SK-N-SH treated with all-trans-retinoic acid at 6 μM for 48 hours (cell line): ENCODE data around the gene LRP2.

Experiments
- ATAC-seq: fragments of 200-7000 bp; cut with Tn5 transposase; 3 replicates; pipeline ENCODE4 v1.9.1; 2020; ENCODE audit warnings: mild to moderate bottlenecking, moderate library complexity
- ARNTL ChIP-seq: fragments of 450-650 bp; formaldehyde crosslinking; IDR thresholded peaks from 2 replicates; pipeline ENCODE4 v1.5.0; 2020; ENCODE audit warnings: low read depth, mild to moderate bottlenecking, moderate library complexity, borderline replicate concordance
- CSDC2 ChIP-seq: fragments of 250-450 bp; sonication (Bioruptor Pico); IDR thresholded peaks from 2 replicates; pipeline ENCODE4 v1.5.0; 2020; ENCODE audit warnings: mild to moderate bottlenecking, moderate library complexity
- ESRRG ChIP-seq: fragments of 250-450 bp; sonication (Bioruptor Pico); IDR thresholded peaks from 2 replicates; pipeline ENCODE4 v1.6.1; 2021; ENCODE audit warnings: mild to moderate bottlenecking
- GLIS3 ChIP-seq: fragments of 250-450 bp; sonication (Bioruptor Pico); IDR thresholded peaks from 2 replicates; pipeline ENCODE4 v1.5.0; 2020; ENCODE audit warnings: mild to moderate bottlenecking, moderate library complexity
- ISL1 ChIP-seq: fragments of 250-450 bp; sonication (Bioruptor Pico); IDR thresholded peaks from 2 replicates; pipeline ENCODE4 v2.1.2; 2022; ENCODE audit warnings: mild to moderate bottlenecking, moderate library complexity
- OSR1 ChIP-seq: fragments of 250-450 bp; sonication (Bioruptor Pico); IDR thresholded peaks from 2 replicates; pipeline ENCODE4 v1.8.0; 2022; ENCODE audit warnings: moderate library complexity, mild to moderate bottlenecking, inconsistent platforms
- PPARA ChIP-seq: fragments of 250-450 bp; sonication (Bioruptor Pico); IDR thresholded peaks from 2 replicates; pipeline ENCODE4 v1.5.0; 2020; ENCODE audit warnings: mild to moderate bottlenecking, borderline replicate concordance
- RARB ChIP-seq: fragments of 250-450 bp; sonication (Bioruptor Pico); IDR thresholded peaks from 2 replicates; pipeline ENCODE4 v1.8.0; 2021; ENCODE audit warnings: mild to moderate bottlenecking, moderate library complexity
- SNAI2 ChIP-seq: fragments of 250-450 bp; sonication (Bioruptor Pico); IDR thresholded peaks from 2 replicates; pipeline ENCODE4 v1.5.0; 2020; ENCODE audit warnings: mild to moderate bottlenecking, moderate library complexity
- TCF4 ChIP-seq: fragments of 250-450 bp; sonication (Bioruptor Pico); IDR thresholded peaks from 2 replicates; pipeline ENCODE4 v1.8.0; 2021; ENCODE audit warnings: mild to moderate bottlenecking, moderate library complexity, borderline replicate concordance
- TOX ChIP-seq: fragments of 250-450 bp; sonication (Bioruptor Pico); IDR thresholded peaks from 2 replicates; pipeline ENCODE4 v1.8.0; 2021; ENCODE audit warnings: mild to moderate bottlenecking, moderate library complexity, borderline replicate concordance
- ZC3H10 ChIP-seq: fragments of 250-450 bp; sonication (Bioruptor Pico); IDR thresholded peaks from 2 replicates; pipeline ENCODE4 v1.5.1; 2021; ENCODE audit warnings: mild to moderate bottlenecking, moderate library complexity
- ZFP3 ChIP-seq: fragments of 250-450 bp; sonication (Bioruptor Pico); IDR thresholded peaks from 2 replicates; pipeline ENCODE4 v1.5.0; 2020; ENCODE audit warnings: mild to moderate bottlenecking, moderate library complexity
- ZFP30 ChIP-seq: fragments of 450-650 bp; formaldehyde crosslinking; IDR thresholded peaks from 2 replicates; pipeline ENCODE4 v1.5.0; 2022; ENCODE audit warnings: mild to moderate bottlenecking, moderate library complexity
- ZNF565 ChIP-seq: fragments of 450-650 bp; formaldehyde crosslinking; conservative IDR thresholded peaks from 2 replicates; pipeline ENCODE4 v1.5.0; 2020; ENCODE audit warnings: low read depth, mild to moderate bottlenecking, moderate library complexity
- ZNF70 ChIP-seq: fragments of 450-650 bp; formaldehyde crosslinking; IDR thresholded peaks from 2 replicates; pipeline ENCODE4 v1.5.0; 2020; ENCODE audit warnings: mild to moderate bottlenecking, moderate library complexity
- ZNF8 ChIP-seq: fragments of 450-650 bp; formaldehyde crosslinking; IDR thresholded peaks from 2 replicates; pipeline ENCODE4 v1.5.0; 2020; ENCODE audit warnings: mild to moderate bottlenecking, moderate library complexity
- TF ChIP-seq, protein P1 (sequence below): fragments of 250-450 bp; sonication (Bioruptor Pico); IDR thresholded peaks from 2 replicates; pipeline ENCODE4 v1.5.0; 2020; ENCODE audit warnings: mild to moderate bottlenecking, moderate library complexity
- TF ChIP-seq, protein P2 (sequence below): fragments of 250-450 bp; sonication (Bioruptor Pico); IDR thresholded peaks from 2 replicates; pipeline ENCODE4 v1.8.0; 2021; ENCODE audit warnings: low read depth, mild to moderate bottlenecking, moderate library complexity, borderline replicate concordance
- TF ChIP-seq, protein P3 (sequence below): fragments of 250-450 bp; sonication (Bioruptor Pico); IDR thresholded peaks from 2 replicates; pipeline ENCODE4 v1.5.1; 2021; ENCODE audit warnings: mild to moderate bottlenecking, moderate library complexity
- TF ChIP-seq, protein P4 (sequence below): fragments of 250-450 bp; sonication (Bioruptor Pico); IDR thresholded peaks from 2 replicates; pipeline ENCODE4 v1.5.1; 2020; ENCODE audit warnings: low read depth, mild to moderate bottlenecking, moderate library complexity

LRP2 gene

DNA sequence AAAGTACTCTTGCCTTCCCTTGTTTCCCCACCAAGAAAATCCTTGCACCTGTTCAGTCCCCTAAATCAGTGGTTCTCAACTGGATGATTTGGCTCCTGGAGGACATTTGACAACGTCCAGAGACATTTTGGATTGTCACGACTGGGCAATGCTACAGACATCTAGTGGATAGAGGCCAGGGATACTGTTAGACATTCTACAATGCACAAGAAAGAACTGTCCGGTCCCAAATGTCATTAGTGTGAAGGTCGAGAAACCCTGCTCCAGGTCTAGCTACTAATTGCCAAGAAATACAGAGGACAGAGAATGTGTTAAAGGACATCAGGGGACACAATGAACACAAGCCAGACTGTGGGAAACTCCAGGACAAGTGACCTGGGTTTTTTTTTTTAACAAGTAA, 60.0 kb downstream of the LRP2 start:
- TF ChIP-seq SNAI2 (no peak), CSDC2 (CRISPR knock-in tag) (no peak), ISL1 (CRISPR knock-in tag) (no peak), ZFP30 (CRISPR knock-in tag) (no peak), ZFP3 (CRISPR knock-in tag) (no peak), ARNTL (CRISPR knock-in tag) (no peak), OSR1 (no peak), ZC3H10 (CRISPR knock-in tag) (no peak), TCF4 (CRISPR knock-in tag) (no peak), PPARA (CRISPR knock-in tag) (no peak), ZNF8 (CRISPR knock-in tag) (no peak)
- TF ChIP-seq, protein P1, sequence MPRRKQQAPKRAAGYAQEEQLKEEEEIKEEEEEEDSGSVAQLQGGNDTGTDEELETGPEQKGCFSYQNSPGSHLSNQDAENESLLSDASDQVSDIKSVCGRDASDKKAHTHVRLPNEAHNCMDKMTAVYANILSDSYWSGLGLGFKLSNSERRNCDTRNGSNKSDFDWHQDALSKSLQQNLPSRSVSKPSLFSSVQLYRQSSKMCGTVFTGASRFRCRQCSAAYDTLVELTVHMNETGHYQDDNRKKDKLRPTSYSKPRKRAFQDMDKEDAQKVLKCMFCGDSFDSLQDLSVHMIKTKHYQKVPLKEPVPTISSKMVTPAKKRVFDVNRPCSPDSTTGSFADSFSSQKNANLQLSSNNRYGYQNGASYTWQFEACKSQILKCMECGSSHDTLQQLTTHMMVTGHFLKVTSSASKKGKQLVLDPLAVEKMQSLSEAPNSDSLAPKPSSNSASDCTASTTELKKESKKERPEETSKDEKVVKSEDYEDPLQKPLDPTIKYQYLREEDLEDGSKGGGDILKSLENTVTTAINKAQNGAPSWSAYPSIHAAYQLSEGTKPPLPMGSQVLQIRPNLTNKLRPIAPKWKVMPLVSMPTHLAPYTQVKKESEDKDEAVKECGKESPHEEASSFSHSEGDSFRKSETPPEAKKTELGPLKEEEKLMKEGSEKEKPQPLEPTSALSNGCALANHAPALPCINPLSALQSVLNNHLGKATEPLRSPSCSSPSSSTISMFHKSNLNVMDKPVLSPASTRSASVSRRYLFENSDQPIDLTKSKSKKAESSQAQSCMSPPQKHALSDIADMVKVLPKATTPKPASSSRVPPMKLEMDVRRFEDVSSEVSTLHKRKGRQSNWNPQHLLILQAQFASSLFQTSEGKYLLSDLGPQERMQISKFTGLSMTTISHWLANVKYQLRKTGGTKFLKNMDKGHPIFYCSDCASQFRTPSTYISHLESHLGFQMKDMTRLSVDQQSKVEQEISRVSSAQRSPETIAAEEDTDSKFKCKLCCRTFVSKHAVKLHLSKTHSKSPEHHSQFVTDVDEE (CRISPR knock-in tag) = no peak
- TF ChIP-seq, protein P2, sequence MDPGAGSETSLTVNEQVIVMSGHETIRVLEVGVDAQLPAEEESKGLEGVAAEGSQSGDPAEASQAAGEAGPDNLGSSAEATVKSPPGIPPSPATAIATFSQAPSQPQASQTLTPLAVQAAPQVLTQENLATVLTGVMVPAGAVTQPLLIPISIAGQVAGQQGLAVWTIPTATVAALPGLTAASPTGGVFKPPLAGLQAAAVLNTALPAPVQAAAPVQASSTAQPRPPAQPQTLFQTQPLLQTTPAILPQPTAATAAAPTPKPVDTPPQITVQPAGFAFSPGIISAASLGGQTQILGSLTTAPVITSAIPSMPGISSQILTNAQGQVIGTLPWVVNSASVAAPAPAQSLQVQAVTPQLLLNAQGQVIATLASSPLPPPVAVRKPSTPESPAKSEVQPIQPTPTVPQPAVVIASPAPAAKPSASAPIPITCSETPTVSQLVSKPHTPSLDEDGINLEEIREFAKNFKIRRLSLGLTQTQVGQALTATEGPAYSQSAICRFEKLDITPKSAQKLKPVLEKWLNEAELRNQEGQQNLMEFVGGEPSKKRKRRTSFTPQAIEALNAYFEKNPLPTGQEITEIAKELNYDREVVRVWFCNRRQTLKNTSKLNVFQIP (CRISPR knock-in tag) = no peak
- TF ChIP-seq, protein P3, sequence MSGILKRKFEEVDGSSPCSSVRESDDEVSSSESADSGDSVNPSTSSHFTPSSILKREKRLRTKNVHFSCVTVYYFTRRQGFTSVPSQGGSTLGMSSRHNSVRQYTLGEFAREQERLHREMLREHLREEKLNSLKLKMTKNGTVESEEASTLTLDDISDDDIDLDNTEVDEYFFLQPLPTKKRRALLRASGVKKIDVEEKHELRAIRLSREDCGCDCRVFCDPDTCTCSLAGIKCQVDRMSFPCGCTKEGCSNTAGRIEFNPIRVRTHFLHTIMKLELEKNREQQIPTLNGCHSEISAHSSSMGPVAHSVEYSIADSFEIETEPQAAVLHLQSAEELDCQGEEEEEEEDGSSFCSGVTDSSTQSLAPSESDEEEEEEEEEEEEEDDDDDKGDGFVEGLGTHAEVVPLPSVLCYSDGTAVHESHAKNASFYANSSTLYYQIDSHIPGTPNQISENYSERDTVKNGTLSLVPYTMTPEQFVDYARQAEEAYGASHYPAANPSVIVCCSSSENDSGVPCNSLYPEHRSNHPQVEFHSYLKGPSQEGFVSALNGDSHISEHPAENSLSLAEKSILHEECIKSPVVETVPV (CRISPR knock-in tag) = no peak
- no peak for ATAC-seq

DNA sequence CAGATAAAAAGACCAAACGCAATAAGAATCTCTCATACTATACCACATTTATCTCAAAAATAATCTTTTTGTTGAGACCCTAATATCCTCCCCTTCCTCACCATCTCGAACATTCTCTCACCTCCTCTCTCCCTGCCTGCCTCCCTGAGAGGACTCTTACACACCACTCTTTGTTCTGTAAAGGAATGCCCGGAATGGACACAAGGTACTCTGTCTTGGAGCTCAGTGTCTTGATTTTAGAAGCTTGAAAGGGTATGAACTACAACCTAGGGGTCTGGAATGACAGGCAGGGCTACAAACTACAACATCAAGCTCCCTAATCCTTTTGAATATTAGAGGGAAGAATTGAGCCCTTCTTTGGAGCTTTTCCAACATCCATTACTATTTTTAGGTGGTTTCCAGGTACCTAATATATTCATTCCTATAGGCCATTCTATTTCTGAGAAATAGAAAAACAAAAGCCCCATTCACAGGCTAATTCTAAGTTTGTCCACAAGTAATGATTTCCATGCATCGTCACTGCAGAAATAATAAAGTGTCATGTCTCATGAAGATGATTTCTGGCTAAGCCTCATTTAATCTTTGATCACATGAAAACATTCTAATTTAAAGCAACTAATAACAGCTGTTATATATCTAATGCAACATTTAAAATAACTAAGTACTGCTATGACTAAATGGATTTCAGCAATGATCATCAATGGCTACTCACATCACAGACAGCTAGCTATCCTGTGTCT, 60.6 kb downstream of the LRP2 start:
- TF ChIP-seq ZFP30 (CRISPR knock-in tag) = no peak
- no peak for TF ChIP-seq OSR1
- TF ChIP-seq, protein P2 (CRISPR knock-in tag) = no peak
- TF ChIP-seq, protein P1 (CRISPR knock-in tag) = no peak
- no peak for TF ChIP-seq SNAI2
- TF ChIP-seq ESRRG (CRISPR knock-in tag) = no peak
- TF ChIP-seq, protein P4, sequence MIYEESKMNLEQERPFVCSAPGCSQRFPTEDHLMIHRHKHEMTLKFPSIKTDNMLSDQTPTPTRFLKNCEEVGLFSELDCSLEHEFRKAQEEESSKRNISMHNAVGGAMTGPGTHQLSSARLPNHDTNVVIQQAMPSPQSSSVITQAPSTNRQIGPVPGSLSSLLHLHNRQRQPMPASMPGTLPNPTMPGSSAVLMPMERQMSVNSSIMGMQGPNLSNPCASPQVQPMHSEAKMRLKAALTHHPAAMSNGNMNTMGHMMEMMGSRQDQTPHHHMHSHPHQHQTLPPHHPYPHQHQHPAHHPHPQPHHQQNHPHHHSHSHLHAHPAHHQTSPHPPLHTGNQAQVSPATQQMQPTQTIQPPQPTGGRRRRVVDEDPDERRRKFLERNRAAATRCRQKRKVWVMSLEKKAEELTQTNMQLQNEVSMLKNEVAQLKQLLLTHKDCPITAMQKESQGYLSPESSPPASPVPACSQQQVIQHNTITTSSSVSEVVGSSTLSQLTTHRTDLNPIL (CRISPR knock-in tag) = no peak
- TF ChIP-seq TOX (CRISPR knock-in tag) = no peak
- no peak for TF ChIP-seq RARB (CRISPR knock-in tag)
- no peak for TF ChIP-seq ZFP3 (CRISPR knock-in tag)
- no peak for TF ChIP-seq ZNF8 (CRISPR knock-in tag)
- TF ChIP-seq PPARA (CRISPR knock-in tag) = no peak
- TF ChIP-seq ARNTL (CRISPR knock-in tag) = no peak
- TF ChIP-seq TCF4 (CRISPR knock-in tag) = no peak
- no peak for TF ChIP-seq ZNF70 (CRISPR knock-in tag)
- no peak for TF ChIP-seq GLIS3 (CRISPR knock-in tag)
- TF ChIP-seq, protein P3 (CRISPR knock-in tag) = no peak
- TF ChIP-seq CSDC2 (CRISPR knock-in tag) = no peak
- no peak for TF ChIP-seq ZNF565
- ATAC-seq = no peak
